Stimulated activated CD8-positive, alpha-beta memory T cell treated with anti-CD3 and anti-CD28 coated beads, Interleukin-2, amount 100 ng/mL, for 1 hour (primary cell): Measurements from ENCODE around the gene SAG.

Experiments used
- DNase-seq, 2 donors: peaks; one replicate each; pipeline ENCODE4 v3.0.0-alpha.2; 2020; ENCODE audit warnings: low read depth in 2 of 2

SAG gene

GRCh38 chr2:233288663-233289062 is 19.0 kb upstream of the SAG start:
- DNase-seq = no peak

- DNase-seq = no peak
Measured at GRCh38 chr2:233289648-233290047, 18.0 kb upstream of the SAG start.

- no peak for DNase-seq
Measured at GRCh38 chr2:233290051-233290845, 17.4 kb upstream of the SAG start.

GRCh38 chr2:233295891-233296290 is 11.7 kb upstream of the SAG start:
- DNase-seq = no peak

- DNase-seq = no peak
Measured at GRCh38 chr2:233297076-233297475, 10.5 kb upstream of the SAG start.

DNA sequence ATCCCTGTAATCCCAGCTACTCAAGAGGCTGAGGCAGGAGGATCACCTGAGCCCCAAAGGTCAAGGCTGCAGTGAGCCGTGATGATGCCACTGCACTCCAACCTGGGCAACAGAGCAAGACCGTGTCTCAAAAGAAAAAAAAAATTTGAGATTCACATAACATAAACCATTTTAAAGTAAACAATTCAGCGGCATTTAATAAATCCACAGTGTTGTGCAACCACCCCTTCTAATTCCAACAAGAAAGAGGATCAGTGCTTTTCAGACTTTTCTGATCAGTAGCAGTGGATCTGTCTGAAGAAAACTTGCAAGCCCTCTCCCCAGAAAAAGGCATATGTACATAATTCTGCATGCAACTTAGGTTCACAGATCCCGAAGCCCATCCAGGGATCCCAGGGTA is 7.2 kb upstream of the SAG start:
- no peak for DNase-seq

- DNase-seq = no peak
Measured at GRCh38 chr2:233301248-233301647, 6.4 kb upstream of the SAG start.

GRCh38 chr2:233301811-233302210 is 5.8 kb upstream of the SAG start:
- no peak for DNase-seq

DNA sequence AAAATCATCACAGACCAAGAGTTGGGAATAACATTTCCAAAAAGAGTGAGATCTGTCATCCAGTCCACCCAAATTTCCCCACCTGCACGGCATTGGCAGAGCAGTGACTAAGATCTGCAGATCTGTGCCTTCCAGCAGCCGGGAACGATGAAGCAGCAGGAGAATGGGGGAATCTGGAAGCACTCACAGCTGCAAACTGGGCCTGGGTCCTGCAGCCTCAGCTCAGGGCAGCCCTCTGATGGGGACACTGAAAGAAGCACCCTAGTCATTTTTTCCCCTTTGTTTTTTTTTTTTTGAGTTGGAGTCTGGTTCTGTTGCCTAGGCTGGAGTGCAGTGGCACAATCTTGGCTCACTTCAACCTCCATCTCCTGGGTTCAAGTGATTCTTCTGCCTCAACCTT is 4.4 kb upstream of the SAG start:
- no peak for DNase-seq

DNA sequence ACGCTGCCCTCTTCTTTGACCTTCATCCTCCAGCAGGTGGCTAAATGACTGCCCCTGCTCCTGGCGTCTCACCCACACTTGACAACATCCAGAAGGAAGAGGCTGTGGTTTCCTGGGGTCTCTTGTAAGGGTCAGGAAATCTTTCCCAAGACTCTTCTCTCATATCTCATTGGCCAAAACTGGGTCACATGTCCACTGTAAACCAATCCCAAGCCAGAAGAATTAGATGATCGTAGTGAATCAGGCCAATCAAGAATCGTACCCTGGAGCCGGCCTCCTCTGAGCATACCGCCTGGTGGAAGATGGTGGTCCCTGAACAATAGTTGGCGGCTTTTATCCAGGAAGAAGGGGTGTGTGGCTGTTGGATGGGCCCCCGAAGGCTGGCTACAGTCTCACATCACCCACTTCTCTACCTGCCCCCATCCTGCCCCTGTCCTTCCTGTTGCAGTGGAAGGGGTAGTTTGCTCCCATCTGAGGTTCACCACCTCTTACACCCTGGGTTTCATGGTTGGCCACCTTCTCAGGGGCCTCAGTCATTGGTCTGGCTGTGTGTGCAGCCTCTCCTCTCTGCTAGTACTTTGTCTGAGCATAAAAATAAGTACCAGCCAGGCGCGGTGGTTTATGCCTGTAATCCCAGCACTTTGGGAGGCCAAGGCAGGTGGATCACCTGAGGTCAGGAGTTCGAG is 3.8 kb downstream of the SAG start:
- DNase-seq = no peak

DNA sequence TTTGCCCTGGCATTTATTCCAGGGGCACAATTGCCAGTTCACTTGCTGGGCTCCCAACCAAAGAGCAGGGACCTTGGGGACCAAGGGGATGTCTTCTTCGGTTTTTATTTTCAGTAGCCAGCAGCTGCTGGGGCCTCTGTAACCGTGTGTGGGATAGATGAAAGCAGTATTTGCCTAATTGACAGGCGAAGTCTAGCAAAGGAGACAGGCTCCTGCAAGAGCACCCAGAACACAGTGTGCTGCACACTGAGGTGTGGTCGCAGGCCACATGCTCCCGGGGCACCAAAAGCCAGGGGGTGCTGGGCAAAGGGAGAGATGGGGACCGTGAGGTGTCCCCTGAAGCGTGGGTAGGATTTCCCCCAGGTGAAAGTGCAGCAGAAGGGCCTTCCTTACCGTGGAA is 5.3 kb downstream of the SAG start:
- no peak for DNase-seq

DNA sequence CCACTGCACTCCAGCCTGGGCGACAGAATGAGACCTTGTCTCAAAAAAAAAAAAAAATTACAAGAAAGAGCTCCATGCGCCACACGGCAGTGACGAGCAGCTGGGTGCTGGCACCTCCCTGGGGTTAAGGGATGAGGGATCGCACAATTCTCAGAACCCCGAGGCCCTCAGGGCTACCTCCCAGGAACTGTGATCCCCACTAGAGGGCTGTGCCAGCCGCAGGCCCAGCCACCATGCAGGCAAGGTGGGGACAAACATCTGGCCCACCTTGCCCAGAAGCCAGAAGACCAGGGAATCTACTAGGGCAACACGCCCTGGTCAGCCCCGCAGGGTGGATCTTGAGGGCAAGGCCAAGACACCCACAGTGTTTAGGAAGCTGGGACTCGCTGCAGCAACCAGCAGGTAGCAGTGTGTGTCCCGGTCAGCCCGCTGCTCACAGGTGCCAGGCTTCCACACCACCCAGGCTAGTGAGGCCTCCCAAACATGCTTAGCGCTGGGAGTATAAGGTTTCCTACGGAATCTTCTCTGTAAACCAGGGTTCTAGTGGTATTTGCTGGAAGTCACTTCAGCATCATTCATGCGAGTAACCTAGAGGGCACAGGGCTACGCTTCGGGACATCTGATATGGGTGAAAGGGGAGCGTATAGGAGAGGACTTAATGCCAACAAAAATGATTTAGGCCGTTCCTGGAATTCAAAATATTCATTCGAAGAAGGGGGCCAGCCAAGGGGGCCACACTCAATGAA is 6.7 kb downstream of the SAG start:
- no peak for DNase-seq

DNA sequence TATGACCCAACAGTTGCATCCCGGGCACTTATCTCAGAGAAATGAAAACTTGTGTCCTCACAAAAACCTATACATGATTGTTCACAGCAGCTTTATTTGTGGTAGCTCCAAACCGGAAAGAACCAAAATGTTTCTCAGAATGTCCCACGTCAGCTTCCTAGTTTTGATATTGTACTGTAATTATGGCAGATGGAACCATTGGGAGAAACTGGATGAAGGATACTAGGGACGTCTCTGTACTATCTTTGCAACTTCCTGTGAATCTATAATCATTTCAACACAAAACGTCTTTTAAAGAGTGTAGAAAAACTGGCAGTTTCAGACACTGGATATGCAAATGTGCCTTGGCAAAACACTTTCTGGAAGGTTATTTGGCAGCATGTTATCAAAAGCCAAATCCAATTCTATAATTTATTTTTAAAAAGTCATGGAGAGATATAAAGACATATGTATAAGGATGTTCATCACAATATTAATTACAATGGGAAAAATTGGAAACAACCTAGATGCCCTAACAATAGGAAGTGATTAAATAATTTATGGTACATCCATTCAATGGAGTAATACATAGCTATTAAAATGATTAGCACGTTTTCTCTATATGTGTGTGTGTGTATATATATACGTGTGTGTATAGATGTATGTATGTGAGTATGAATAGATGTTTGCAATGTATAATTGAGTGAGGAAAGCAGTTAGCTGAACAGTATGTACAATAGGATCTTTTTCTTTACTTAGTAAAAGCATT is 9.8 kb downstream of the SAG start:
- DNase-seq = no peak

- no peak for DNase-seq
Measured at GRCh38 chr2:233319256-233319655, 11.6 kb downstream of the SAG start.

GRCh38 chr2:233320470-233320869 is 12.9 kb downstream of the SAG start:
- no peak for DNase-seq

- DNase-seq = no peak
Measured at GRCh38 chr2:233321166-233321565, 13.6 kb downstream of the SAG start.

DNA sequence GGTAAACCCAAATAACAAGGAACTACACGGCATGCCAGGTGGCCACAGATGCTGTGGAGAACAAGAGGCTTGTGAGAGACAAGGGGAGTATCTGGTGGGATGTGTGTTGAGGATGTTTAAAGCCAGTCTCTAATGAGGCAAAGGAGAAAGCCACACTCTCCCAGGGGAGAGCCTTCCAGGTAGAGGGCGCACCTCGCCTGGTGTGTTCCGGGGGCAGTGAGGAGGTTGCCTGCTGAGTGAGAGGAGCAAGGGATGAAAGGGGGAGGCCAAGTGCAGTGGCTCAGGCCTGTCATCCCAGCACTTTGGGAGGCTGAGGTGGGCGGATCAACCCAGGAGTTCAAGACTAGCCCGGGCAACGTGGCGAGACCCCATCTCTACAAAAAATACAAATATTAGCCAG is 16.2 kb downstream of the SAG start:
- no peak for DNase-seq

- DNase-seq = no peak
Measured at GRCh38 chr2:233325256-233325655, 17.6 kb downstream of the SAG start.

- DNase-seq = no peak
Measured at GRCh38 chr2:233325814-233326213, 18.2 kb downstream of the SAG start.

GRCh38 chr2:233326500-233326899 is 18.9 kb downstream of the SAG start:
- DNase-seq = no peak

- DNase-seq = no peak
Measured at GRCh38 chr2:233328922-233329321, 21.3 kb downstream of the SAG start.

GRCh38 chr2:233329489-233330135 is 22.0 kb downstream of the SAG start:
- DNase-seq = no peak
